RPMI8226 (cell line): Measurements from ENCODE around the gene LRRN1.

ENCODE experiments used
- DNase-seq: peaks from one replicate; pipeline ENCODE4 v3.0.0-alpha.2; 2015

LRRN1 gene

GRCh38 chr3:3799173-3800079, at the start of gene LRRN1:
TSS of gene LRRN1 (plus strand) at chr3:3799431. CDS start at chr3:3844642, 45,211 bp downstream.
- peak; percentile 31 for DNase-seq

DNA sequence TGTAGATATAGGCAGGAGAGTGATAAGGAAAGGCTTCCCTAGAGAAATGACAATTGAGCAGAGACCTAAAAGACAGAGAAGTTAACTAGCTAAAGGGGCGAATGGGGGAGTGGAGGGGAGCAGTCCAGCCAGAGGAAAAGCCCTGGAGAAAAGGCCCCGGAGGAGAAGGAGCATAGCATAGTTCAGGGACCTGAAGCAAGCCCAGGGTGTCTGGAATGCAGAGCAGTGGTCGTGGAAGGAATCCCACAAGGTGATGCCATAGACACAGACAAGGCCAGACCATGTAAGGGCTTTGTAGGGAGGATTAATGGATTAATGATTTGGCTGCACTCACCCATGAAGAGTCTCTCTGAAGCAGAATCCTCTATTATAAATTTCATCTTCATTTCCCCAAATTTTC, 45.8 kb upstream of the LRRN1 start:
- no peak for DNase-seq

- DNase-seq: no peak
These were observed 33.6 kb upstream of the LRRN1 start for GRCh38 chr3:3765661-3766060.

DNA sequence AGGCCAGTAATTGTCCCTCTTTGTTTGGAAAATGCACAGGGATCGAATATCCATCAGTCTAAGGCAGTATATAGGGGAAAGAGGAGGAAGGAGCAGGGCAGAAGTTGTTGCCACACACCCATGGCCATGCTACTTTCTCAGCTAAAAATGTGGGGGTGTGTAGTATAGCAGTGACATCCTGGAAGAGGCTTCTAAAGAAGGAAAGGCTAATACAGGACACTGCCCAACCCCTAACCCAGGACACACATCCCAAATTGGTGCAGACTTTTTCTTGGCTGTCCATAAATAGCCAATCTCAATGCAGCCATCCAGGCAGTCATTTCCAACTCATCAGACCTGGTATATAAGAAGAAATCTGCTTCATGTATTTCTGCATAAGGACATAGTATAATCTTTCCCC, 33.1 kb upstream of the LRRN1 start:
- no peak for DNase-seq

DNA sequence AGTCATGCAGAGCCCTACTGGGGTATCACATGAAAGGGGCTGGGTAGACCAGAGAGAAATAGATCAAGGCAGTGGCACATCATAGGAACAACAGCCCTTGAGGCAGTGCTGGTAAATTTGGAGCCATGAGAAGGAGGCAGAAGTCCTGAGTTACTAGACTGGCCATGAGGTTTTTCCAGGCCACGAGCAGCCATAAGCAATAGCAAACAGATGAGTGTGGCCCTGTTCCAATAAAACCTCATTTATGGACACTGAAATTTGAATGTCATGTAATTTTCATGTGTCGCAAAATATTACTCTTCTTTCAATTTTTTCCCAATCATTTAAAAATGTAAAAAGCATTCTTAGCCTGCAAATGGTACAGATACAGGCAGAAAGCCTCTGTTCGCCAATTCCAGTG, 28.1 kb upstream of the LRRN1 start:
- DNase-seq: no peak

DNA sequence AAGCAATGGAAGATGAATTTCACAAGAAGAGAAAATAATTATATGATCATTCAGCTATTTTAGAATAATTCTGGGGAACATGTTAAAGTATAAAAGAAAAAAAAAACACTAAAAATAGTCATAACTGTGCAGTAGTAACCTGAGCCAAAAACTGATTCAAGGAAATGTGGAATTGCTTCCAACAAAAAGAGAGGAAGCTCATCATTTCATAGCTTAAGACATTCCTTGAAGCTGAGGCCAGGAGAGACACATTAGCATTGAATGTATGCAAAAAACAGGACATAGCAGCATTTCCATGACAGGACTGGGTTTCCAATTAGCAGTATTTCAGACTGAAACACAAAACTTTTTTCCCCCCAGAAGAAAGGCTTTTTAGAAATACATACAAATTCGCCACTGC, 27.7 kb upstream of the LRRN1 start:
- no peak for DNase-seq

DNA sequence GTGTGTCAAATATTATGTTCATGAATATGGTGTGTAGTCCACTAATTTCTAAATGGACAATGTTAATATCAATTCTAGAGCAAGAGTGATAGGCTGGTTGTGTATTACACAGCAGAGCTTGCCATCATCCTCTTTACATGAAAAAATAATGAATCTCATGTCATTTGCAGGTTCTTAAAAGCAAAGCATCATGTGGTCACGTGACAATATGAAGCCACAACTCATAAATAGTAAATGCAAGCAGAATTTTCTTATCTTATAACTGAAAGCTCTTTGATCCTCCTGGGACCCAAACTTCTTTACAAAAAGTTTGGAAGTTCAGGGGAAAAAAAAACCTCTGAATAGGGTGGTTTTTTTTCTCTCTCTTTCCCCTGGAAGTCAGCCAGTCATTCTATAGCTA, 26.9 kb upstream of the LRRN1 start:
- DNase-seq: no peak

GRCh38 chr3:3772920-3773319, 26.3 kb upstream of the LRRN1 start:
- DNase-seq: peak; percentile 18

DNA sequence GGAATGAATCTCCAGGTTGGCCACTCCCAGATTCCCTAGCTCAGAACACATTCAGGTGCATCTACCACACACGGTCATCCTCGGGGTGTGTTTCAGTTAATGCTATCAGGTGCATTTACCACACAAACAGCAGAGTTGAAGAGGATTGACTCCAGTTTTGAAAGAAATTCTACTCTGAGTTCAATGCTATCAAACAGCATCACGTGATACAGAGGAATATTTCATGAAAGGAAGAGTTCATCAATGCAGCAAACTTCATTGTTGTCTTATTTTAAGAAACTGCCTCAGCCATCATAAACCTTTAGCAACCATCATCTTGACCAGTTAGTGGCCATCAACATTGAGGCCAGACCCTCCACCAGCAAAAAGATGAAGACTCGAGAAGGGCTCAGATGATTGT, 22.6 kb upstream of the LRRN1 start:
- DNase-seq: no peak

DNA sequence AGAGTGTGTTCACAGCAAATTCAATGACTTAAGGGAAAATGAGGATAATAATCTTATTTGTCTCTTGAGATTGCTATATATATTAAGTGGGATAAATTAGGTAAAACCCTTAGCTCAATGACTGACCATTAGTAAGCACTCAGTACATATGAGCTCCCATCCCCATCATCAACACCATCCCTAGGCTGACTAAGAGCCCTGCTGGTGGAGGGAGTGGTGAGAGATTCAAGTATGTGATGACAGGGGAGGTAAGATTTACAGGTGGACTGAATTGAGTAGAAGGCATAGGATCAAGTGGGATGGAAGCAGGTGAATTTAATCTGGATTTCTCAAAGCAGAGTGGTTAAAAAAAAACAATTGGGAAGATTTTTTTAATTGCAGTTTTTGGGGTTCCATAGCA, 21.0 kb upstream of the LRRN1 start:
- no peak for DNase-seq

DNA sequence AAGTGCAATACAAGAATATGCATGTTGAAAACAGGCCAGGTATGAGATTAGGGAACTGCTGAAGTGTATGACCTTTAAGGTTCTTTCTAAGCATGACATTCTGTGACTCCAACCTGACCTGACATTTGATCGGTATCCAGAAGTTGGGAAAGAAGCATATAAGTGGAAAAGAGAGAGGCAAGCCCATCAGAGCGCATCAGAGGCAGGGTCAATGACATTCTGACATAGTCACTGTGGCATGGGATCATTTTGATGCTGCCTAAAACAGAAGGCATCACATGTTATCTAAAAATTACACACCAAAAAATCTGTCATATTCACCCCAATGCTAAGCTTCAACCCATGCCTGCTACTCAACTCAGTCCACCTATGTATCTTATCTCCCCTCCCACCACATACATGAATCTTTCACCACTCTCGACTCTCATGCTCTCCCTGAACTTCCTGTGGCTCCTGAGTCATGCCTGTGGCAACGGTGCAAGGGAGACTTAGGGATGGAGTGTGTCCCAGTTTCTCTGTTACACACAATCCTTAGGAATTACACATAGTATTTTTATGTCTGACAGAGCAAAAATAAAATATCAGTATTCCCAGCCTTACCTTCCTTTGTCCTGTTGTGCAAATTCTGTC, 20.5 kb upstream of the LRRN1 start:
- no peak for DNase-seq

DNA sequence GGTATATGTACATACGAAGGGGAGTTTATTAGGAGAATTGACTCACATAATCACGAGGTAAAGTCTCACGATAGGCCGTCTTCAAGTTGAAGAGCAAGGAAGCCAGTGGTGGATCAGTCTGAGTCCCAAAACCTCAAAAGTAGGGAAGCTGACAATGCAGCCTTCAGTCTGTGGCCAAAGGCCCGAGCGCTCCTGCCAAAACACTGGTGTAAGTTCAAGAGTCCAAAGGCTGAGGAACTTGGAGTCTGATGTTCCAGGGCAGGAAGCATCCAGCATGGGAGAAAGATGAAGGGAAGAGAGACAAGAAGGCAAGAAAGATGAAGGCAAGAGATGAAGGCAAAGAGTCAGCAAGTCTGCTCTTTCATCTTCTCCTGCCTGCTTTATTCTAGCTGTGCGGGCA, 16.8 kb upstream of the LRRN1 start:
- no peak for DNase-seq

GRCh38 chr3:3783210-3783609, 16.0 kb upstream of the LRRN1 start:
- no peak for DNase-seq

DNA sequence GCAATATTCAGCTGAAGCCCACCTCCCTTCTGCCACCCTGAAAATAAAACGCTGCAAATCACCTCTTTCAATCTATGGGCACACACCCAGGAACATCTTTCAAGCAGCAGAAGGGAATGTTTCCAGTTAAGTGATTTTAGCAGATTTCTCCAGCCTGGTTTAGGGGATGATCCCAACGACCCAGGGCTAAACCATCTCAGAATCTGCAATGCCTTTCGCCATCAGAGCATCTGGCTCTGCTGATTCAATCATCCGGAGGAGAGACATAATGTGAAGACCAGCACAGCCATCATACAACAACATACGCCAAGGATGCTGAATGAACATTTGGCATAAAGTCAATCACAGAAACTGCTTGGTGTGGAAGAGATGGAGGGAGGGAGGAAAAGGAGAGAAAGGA, 15.5 kb upstream of the LRRN1 start:
- DNase-seq: no peak

- DNase-seq: no peak
These were observed 6.8 kb upstream of the LRRN1 start for GRCh38 chr3:3792391-3792790.

GRCh38 chr3:3798631-3799113, 559 bp upstream of the LRRN1 start:
- DNase-seq: peak; percentile 2

- no peak for DNase-seq
These were observed 837 bp downstream of the LRRN1 start for GRCh38 chr3:3800080-3800455.

DNA sequence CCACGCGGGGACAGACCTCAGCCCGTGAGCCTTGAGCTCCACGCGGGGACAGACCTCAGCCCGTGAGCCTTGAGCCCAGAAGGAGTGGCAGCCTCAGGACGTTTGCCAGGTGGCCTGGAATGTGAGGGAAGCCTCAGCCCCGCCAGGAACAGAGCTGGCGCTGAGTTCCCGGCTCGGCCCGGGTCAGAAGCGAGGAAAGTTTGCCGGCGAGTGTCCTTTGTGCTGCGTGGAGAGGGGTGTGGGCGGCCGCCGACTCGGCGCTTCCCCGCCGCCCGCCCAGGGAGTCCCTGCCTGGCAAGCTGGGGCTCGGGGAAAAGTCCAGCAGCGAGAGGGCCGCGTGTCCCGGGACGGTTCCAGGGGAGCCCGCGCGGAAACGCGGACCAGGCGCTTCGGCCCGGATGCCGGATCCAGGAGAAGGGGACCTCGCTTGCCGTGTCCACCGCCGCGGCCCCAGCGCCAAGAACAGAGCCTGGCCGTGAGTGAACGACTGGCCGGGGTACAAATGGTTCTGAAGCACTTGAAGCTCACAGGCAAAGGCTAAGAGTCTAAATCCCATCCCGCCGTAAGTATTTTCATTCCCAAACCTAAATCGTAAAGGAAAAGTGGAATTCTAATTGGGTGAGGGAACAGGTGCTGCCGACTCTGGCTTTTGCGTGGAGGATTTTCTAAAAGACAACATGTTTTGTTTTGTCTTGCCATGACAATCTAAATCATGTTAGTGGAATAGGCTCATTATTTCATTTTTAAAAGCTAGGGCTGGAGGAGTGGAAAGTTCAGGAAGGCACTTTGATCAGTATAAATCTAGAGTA, 1.7 kb downstream of the LRRN1 start:
- no peak for DNase-seq

DNA sequence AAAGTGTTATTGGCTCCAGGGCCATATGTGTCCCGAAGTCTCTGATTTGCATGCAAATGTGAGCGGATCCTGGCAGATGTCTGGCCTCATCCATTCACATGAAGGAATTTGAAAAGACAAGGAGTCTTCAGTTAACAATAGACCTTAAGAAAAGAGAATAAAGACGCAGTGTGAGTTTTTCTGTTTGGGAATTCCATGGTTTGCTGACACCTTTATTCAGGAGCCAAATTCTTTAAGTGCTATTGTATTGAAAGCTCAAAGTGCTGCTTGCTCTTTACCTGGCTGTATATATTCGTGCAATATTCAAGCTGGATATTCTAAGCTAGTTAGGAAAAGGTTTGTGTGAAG, 2.2 kb downstream of the LRRN1 start:
- DNase-seq: no peak

GRCh38 chr3:3802046-3802445, 2.8 kb downstream of the LRRN1 start:
- DNase-seq: no peak

- no peak for DNase-seq
These were observed 5.3 kb downstream of the LRRN1 start for GRCh38 chr3:3804560-3804959.

GRCh38 chr3:3806092-3806491, 6.9 kb downstream of the LRRN1 start:
- DNase-seq: no peak

- no peak for DNase-seq
These were observed 7.6 kb downstream of the LRRN1 start for GRCh38 chr3:3806856-3807255.

DNA sequence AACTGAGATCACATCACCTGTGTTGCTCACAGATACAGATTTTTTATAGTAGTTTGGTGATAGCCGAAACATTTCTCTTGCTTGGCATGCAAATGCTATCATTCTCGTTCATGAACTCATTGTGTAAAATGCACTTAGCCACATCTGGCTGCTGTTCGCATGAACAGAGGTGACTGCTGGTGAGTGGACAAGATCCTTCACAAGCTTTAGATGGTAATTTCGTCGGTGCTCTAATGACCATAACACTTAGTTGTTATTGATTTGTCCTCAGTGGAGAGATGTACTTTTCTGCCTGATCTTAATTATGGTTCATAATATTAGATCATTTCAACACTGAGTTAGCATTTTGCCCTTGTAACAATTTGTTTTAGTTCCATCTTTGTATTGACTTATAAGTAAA, 13.8 kb downstream of the LRRN1 start:
- DNase-seq: no peak
